ENCODE data around the gene DLGAP1.
"Not testable (repeated sequence)": the region's sequence is repeated elsewhere in the genome, so short reads cannot be mapped to it uniquely, and the experiment has no call there.

The DLGAP1 gene

DNA sequence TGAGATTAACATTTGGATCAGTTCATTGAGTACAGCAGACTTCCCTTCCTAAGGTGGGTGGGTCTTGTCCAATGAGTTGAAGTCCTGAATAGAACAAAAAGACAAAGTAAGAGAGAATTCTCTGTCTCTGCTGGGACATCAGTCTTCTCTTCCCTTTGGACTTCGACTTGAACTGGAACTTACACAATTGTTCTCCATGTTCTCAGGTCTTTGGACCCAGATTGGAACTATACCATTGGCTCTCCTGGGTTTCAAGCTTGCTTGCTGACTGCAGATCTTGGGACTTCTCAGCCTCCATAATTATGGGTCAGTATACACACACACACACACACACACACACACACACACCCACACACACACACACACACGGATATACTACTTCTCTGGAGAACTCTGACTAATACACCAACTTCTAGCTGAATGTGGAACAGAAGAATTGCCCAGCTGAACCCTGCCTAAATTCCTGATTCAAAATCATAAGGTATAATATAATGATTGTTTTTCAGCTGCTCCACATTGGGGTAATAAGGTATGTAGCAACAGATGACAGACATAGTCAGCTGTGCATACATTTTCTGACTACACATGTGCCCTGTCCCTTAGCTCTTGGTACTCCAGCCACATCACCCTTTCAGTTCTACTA, 791.1 kb downstream of the DLGAP1 start:
- DNase-seq (ENCODE audit: low read depth, low spot score), result no peak

DNA sequence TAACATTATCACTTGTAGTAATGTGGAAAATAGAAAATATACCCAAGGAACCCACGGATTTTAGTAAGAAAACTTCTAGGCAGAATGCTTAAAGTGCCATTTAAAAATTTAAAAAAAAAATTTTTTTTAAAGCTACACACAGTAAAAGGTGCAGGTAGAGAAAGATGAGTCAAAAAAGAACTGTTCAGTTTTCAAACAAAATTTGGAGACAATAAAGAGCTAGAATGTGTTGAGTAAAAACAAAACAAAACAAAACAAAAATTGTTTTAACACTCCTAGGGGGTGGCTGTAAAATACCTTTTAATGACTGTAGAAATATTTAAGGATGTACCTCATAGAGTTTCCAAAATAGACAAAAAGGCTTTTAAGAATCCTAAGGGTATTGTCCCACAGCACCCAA, 793.1 kb downstream of the DLGAP1 start:
- no peak for DNase-seq (ENCODE audit: low read depth, low spot score)

DNA sequence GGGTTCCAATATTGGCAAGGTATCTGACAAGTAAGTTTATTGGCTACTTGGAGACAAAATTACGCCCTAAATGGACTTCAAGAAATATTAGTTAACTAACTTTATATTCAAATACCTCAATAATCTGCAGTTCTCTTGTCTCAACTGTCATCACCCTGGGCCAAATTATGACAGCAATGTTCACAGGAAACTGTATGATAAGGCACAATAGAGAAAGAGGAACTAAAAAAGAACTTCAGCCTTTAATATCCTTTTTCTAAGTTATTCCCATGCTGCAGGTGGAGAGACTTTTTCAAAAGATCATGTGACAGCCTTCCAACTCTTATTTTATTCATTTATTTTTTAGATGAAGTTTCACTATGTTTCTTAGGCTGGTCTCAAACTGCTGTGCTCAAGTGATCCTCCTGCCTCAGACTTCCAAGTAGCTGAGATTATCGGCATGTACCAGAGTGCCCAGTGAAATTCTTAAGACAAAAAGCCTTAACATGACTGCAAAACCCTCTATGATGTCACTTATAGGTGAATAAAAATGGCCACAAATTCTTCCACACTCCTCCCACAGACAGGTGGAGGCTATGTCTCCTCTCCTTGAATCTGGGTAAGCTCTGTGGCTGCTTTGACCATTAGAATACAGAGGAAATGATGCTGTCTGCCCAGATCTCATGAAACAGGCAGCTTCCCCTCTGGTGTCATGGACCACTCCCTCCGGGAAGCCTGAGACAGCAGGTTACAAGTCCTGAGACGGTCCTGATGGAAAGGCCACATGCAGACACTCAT, 794.2 kb downstream of the DLGAP1 start:
- no peak for DNase-seq (ENCODE audit: low read depth, low spot score)

DNA sequence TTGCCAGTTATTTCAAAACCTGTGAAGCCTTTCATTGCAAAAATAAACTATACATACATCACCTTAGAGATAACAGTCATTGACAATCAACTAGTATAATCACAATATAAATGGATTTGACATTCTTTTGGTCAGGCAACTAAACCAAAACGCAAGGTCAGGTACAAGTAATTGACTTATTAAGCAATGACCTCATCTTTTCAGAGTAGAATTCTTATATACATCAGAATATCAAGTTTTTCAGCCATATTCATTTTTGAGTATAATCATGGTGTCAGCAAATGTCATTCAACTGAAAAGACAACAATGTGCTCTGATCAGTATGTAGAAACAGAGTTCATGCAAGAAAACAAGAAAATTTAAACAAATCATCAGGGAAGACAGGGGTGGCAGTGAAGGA, 796.6 kb downstream of the DLGAP1 start:
- no peak for DNase-seq (ENCODE audit: low read depth, low spot score)

DNA sequence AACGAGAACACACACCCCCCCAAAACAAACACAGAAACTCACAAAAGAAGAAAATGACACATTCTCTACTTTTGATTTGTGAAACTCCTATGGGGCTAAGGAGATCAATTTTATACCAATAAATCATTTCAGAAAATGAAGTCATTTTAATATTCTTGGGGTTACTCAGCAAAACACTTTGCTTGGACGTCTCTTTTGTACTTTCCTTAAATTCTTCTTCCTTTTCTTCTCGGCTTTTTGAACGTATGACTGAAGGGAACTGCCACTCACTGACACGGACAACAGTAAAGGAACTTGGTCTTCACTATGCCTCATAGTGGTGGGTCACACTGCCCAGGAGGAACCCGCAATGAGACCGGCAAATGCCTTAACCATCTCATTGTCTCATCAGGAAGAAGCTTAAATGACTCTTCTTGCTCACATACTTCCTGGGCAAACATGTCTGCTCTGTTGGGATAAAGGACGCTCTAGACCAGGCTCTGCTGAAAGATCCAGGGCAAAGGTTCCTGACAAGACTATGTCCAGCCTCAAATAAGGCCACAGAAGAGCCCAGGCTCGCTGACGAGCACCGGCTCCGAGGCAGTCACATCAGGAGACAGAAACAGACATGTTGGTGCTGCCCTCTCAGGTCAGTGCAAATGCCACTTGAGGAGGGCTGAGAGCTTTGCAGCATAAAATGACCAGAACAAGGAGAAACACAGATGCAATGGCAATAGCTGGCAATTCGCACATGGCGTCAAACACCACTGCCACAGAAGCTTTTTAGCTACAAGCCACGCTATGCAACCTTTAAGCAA, 799.7 kb downstream of the DLGAP1 start:
- DNase-seq (ENCODE audit: low read depth, low spot score), result no peak

DNA sequence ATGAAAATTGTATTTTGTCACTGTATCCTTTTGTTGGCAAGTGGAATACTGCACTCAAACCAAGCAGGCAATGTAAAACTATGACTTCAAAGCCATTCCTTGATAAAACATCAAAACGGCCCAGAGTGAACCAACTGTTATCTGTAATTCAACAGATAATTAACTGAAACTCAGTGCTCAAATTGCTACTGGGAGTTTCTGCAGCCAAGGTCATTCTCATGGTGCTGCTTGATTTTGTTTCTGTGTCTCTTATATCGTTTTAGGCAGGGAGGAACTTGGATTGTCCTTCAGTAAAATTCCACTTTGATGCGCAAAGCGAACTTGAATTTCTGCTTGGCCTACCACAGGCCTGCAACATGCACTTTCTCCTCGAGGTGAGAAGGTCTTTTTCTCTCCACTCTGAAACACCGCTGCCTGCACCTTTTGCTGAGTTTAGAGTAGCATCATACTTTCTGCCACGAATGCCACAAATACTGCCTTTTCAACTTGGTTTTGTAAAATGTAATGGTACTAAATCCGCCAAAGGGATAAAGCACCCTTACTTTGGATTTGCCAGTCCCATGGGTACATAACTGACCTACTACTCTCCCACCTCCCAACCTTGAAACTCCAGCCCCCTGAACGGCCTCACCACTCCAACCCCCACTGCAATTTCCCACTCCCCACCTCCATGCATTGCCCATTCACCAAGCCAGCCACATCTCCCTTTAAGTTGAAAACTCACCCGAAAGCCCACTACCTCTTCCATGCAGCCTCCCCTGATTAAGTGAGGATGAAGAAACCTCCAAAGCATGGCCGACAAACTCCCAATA, 800.5 kb downstream of the DLGAP1 start:
- DNase-seq (ENCODE audit: low read depth, low spot score), result no peak

DNA sequence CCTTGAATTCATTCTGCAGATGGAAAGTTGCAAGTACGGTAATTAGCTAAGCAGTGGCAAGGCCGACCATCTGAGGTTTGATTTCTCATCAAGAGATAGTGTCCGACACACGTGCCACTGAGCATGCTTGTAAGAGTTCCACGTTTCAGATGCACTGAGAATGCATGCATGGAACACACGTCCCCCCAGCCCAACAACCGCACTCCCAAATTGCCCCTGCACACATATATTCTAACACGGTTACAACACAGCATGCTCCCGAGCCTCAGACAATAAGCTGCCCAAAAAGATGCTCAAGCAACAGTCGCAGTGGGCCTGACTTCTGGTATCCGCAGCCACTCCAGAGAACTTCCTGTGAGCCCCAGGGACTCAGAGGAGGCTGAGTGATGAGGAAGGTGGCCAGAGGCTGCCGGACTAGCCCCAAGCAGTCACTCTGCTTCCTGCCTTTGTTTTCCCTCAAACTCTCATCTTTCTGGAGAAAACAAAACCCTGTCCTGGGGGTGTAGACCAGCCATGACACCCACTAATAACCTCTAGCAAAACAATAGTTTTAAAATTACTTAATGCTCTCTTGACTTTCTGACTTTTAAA, 801.2 kb downstream of the DLGAP1 start:
- DNase-seq (ENCODE audit: low read depth, low spot score), result no peak

DNA sequence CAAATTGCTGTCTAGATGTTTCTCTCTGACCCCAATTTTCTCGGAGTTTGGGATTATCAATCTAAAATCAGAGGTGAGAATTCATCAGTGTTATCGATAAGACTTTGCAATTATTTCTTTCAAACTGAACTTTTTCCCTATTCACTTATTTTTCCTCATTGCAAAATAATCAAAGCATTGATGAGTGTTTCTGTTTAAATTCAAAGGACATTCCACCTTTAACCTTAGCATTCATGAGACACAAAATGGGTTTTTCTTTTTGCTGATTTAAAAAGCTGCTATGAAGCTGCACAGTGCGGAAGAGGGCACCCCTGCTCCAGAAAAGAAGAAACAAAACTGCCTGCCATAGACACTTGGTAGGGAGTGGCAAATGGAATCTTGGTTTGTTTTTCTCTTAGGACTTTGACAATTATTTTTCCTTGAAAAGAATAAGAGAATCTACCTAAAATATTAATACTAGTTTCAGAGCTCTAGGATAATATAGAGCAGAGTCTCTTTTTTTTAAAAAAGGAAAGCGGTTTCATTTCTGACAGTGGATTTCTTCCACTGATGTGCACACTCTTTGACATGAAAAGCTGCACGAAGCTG, 801.8 kb downstream of the DLGAP1 start:
- no peak for DNase-seq (ENCODE audit: low read depth, low spot score)

DNA sequence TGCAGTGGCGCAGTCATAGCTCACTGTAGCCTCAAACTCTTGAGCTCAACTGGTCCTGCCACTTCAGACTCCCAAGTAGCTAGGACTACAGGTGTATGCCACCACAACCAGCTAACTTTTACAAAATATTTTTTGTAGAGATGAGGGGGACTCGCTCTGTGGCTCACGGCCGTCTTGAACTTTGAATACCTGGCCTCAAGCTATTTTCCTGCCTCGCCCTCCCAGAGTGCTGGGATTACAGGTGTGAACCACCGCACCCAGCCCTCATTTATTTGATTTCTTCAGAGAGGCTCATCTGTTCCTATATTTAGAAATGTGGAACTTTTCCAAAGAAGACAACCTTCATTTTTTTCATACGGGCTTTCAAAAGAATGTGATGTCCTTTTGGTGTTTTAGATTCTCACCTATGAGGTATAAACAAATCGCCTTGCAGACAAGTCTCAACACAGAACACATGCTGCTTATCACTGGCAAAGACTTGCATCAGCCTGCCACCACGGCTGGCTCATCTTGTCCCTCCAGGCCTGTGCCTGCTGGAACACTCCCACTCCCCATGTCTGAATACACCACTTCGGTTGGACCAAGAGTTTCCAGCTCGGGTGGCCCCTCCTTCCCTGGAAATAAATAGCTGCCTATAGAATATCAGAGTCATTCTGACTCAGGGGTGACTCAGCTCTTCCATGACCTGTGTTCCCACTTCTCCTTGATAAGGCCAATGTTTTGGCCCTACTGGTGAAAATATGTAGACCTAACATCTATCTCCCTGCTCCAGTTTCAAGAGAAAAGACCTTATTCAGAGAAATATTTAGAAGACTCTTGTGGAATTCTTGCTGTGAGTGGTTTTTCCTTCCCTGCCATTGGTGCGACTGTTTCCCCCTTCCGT, 802.5 kb downstream of the DLGAP1 start:
- peak; percentile 25 for DNase-seq (ENCODE audit: low read depth, low spot score)

DNA sequence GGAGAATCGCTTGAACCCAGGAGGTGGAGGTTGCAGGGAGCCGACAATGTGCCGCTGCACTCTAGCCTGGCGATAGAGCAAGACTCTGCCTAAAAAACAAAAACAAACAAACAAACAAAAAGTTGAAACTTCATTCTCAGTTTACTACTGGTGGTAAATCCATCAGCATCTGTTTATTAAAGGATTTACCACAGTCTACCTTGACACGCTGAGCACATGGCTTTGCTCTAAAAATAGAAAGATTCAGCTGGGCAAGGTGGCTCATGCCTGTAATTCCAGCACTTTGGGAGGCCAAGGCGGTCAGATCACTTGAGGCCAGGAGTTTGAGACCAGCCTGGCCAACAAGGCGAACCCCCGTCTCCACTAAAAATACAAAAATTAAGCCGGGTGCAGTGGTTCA, 803.8 kb downstream of the DLGAP1 start:
- DNase-seq (ENCODE audit: low read depth, low spot score), result no peak

DNA sequence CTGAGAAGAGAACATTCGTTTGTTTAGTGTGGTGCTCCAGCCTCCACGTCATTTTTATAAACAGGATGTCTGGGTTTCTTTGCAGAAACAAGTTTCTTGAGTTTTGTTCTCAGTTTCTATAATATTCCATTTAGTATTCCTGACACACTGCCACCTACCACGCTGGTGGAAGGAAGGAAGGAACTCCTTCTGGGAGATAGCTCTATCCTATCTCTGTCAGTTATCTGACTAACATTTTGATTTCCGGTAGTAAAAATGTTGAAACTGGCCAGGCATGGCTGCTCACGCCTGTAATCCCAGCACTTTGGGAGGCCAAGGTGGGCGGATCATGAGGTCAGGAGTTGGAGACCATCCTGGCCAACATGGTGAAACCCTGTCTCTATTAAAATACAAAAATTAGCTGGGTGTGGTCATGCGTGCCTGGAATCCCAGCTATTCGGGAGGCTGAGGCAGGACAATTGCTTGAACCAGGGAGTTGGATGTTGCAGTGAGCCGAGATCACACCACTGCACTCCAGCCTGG, 804.5 kb downstream of the DLGAP1 start:
- DNase-seq (ENCODE audit: low read depth, low spot score), result not testable (repeated sequence)

DNA sequence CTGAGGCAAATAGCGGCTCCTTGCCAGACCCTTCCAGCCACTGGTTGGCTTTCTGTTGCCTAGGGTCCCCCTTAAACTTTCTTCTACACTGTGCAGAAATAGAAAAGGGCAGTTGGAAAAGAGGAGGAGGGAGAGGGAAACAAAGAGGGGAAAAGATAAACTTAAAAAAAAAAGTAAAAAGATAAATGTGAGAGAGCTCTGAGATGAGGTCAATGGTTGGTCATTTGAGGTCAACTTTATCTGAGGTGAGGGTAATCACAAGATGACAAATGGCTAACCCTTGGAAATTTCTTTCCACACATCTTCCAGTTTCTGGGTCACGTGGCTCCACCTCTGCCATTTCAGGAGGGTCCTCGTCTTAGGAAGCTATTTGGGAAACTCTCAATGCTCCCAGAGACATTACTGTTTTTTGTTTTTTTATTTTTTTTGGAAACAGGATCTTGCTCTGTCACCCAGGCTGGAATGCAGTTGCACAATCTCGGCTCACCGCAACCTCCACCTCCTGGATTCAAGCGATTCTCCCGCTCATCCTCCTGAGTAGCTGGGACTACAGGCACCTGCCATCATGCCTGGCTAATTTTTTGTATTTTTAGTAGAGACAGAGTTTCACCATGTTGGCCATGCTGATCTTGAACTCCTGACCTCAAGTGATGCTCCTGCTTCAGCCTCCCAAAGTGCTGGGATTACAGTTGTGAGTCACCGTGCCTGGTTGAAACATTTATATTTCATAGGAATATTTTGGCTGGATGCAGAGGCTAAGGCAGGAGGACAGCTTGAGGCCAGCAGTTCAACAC, 805.3 kb downstream of the DLGAP1 start:
- no peak for DNase-seq (ENCODE audit: low read depth, low spot score)

DNA sequence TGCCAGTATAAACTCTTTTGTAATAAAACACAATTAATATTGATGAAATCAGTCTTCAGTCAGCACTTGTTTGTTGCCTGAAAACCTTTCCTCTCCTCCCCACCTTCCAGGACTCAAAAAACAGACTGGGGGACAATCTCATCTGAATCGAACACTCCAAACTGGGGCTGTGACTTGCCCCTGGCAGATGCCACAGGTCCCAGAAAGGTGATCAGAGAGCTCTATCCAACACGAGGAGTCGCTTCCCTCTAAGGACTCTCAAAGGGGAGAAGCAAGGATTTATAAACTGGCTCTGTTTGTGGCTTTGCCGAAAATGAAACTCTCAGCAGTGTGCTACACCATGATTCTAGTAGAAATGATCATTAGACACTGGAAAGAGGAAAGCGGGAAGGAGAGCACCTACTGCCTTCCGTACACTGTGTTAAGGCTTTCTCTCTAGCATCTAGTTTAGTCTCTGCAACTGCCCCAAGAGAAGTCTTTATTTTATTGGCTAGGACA, 805.9 kb downstream of the DLGAP1 start:
- DNase-seq (ENCODE audit: low read depth, low spot score), result no peak

DNA sequence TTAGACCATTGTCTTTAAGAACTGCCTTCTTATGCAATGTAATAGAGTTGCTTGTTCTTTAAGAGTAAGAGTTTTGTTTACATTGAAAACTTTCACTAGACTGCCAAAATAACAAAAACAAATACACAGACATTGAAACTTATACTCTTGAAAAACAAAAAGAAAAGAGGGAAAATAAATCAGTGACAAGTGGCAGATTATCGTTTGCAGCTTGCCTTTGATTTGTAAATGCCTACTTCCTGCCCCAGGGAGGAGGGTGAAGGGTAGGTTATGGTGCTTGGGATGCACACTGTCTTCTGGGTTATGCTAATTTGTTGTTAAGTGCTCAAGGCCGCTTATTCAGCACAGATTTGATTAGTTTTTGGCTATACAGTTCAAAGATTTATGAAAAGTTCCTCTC, 806.5 kb downstream of the DLGAP1 start:
- DNase-seq (ENCODE audit: low read depth, low spot score), result no peak

DNA sequence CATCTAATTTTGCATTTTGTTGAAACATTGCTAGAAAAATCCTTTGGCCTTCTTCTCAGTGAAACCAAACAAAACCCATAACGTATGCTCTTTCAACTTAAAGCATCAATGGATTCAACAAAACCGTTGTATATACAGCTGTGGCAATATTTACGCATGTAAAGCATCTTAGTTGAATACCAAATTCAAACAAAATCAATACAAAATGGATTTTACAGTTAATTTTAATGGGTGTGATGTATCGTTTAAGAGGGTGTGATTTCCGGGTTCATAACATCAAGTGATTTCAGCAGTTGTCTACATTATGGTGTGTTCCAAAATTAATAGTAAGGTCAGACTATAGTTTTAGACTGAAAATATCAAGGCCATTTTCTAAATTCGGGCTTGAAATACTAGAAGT, 806.9 kb downstream of the DLGAP1 start:
- no peak for DNase-seq (ENCODE audit: low read depth, low spot score)

DNA sequence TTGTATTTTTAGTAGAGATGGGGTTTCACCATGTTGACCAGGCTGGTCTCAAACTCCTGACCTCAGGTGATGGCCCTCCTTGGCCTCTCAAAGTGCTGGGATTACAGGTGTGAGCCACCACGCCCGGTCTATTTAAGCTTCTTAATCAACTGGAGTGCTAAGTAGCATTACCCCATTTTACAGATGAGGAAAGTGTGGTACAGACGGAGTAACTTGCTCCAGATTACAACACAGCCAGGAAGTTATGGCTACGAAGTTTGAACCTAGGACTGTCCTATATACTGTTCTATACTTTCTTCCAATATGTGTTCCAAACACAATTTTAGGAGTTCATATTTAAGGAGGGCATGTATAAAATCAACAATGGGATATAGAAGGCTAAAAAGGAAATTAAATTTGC, 807.5 kb downstream of the DLGAP1 start:
- no peak for DNase-seq (ENCODE audit: low read depth, low spot score)

DNA sequence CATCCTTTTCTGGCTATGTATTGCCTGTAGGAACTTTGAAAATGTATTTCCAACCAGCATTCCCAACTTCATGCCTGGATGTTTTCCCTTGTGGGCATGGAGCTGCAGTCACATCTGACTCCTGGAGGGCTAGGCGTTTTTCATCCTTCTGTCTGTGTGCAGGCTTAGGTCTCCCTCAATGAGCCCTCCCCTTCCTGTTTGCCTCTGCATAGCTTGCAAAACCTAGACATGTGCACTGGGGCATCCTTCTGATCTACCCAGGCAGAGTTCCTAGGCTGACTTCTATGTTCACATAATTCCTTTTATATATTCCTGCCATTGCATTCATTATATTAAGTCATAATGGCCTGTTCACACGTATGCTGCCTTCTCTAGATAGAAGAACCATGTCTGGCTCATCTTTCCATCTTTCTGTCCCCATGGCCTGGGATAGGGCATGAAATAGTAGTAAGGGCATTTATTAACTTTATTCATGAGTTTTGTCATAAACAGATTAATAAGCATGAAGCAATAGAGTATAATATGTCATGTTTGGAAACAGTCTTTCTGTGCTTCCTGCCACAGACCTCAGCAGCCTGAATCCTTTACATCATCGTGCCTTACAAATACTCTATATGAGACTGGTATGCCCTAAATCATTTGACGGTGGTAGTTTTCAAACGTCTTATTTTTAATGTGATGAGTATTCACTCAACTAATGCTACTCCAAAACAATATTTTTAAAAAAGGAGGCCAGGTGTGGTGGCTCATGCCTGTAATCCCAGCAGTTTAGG, 809.5 kb downstream of the DLGAP1 start:
- no peak for DNase-seq (ENCODE audit: low read depth, low spot score)
